Stimulated activated CD8-positive, alpha-beta memory T cell treated with anti-CD3 and anti-CD28 coated beads, Interleukin-12 subunit alpha, Interleukin-12 subunit beta, amount 100 ng/mL, for 24 hours (primary cell): Measurements from ENCODE around the gene DHPS.

ENCODE experiments used
- DNase-seq: peaks from one replicate; pipeline ENCODE4 v3.0.0-alpha.2; 2020; ENCODE audit errors: extremely low read depth

Gene DHPS

GRCh38 chr19:12675399-12675798 is 6.3 kb downstream of the DHPS start:
- DNase-seq: no peak

GRCh38 chr19:12672744-12673143 is 8.9 kb downstream of the DHPS start:
- no peak for DNase-seq

GRCh38 chr19:12670159-12670928 is 11.3 kb downstream of the DHPS start:
- no peak for DNase-seq

- DNase-seq: no peak
Measured at GRCh38 chr19:12669270-12670158, 12.2 kb downstream of the DHPS start.

GRCh38 chr19:12668932-12669269 is 12.8 kb downstream of the DHPS start:
- DNase-seq: no peak

- no peak for DNase-seq
Measured at GRCh38 chr19:12668346-12668745, 13.3 kb downstream of the DHPS start.

GRCh38 chr19:12667731-12668302 is 13.9 kb downstream of the DHPS start:
- DNase-seq: no peak

GRCh38 chr19:12666265-12667048 is 15.2 kb downstream of the DHPS start, which contains the start of the genes MAN2B1 and WDR83:
Gene MAN2B1 (minus strand): TSS chr19:12666742. CDS start chr19:12666701, 41 bp downstream.
Gene WDR83 (plus strand): TSS chr19:12666807. CDS start chr19:12669791, 2,984 bp downstream.
- peak; percentile 62 for DNase-seq

- no peak for DNase-seq
Measured at GRCh38 chr19:12665671-12666264, 15.9 kb downstream of the DHPS start.

GRCh38 chr19:12665281-12665573 is 16.5 kb downstream of the DHPS start:
- DNase-seq: no peak

- no peak for DNase-seq
Measured at GRCh38 chr19:12664406-12665280, 17.0 kb downstream of the DHPS start.

GRCh38 chr19:12660980-12661379 is 20.7 kb downstream of the DHPS start:
- DNase-seq: no peak

- no peak for DNase-seq
Measured at GRCh38 chr19:12657966-12658365, 23.7 kb downstream of the DHPS start.

GRCh38 chr19:12656899-12657571 is 24.6 kb downstream of the DHPS start:
- no peak for DNase-seq

- DNase-seq: no peak
Measured at GRCh38 chr19:12655546-12655945, 26.1 kb downstream of the DHPS start.

- DNase-seq: no peak
Measured at GRCh38 chr19:12652219-12652618, 29.5 kb downstream of the DHPS start.

GRCh38 chr19:12649941-12650340 is 31.7 kb downstream of the DHPS start:
- DNase-seq: no peak

GRCh38 chr19:12648088-12648487 is 33.6 kb downstream of the DHPS start:
- DNase-seq: no peak

GRCh38 chr19:12647490-12648071 is 34.1 kb downstream of the DHPS start:
- no peak for DNase-seq

GRCh38 chr19:12647047-12647446 is 34.6 kb downstream of the DHPS start:
- DNase-seq: no peak
